GM18499 (cell line): ENCODE results near the gene NOS3.

ENCODE experiments used
- ATAC-seq: cut with Tn5 transposase; IDR thresholded peaks from one replicate; pipeline ENCODE4 v1.9.1; 2021; ENCODE audit warnings: moderate number of reproducible peaks; ENCODE audit not compliant: insufficient read depth, unreplicated experiment

Gene NOS3

DNA sequence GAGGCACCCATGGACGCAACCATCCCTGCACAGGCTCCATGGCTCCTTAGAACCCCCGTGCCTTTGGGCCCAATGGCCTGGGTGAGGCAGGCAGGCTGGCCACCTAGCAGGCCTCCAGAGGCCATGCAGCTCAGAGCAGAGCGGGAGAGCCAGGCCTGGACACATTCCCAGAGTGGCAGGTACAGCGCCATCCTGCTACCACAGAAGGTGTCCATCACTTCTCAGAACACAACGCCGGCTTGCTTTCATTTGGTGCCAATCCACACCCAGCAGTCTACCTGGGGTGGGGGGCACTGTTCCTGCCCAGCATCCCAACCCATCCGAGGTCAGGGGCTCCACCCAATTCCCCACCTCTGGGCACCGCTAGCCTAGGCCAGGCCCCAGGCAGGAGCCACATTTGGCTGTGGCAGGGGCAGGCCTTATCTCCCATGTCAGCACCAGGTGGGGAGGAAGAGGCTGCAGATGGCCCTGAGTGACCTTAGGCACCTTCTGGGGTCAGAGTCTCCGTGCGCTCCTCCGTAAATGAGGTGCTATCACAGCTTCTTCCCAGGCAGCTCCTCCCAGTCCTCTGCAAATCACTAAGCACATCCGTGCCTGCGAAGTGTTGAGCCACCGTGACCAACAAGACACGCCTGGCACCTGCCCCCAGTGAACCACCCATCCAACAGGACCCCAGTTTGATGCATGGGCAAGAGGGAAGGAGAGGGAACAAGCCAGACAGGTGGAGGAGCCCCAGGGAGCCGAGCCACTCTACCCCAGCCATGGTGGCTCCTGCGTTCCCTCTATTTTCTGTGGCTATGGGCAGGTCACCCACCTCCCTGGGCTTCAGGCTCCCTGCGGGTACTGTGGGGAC is 26.9 kb upstream of the NOS3 start:
- ATAC-seq = no peak

DNA sequence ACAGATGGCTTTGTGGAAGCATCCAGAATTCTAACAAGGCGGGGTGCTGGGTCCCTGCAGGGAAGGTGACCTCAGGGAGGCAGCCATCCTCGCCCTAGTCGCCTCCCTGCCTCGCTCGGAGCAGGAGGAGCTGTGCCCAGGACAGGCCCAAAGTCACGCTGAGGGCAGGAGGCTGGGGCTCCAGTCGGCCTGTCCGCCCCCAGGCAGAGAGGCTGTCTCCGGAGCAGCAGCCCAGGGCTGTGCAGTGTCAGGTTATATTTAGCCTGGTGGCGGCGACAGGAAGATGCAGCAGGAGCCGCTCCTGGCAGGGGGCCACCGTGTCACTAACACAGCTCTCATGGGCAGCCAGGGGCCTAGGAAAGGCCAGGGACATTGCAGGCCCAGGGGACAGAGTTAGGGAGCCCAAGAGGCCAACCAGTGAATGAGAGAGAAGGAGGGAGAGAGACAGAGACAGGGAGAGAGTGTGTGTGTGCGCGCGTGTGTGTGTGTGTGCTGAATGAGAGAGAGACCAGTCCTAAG is 26.2 kb upstream of the NOS3 start:
- no peak for ATAC-seq

DNA sequence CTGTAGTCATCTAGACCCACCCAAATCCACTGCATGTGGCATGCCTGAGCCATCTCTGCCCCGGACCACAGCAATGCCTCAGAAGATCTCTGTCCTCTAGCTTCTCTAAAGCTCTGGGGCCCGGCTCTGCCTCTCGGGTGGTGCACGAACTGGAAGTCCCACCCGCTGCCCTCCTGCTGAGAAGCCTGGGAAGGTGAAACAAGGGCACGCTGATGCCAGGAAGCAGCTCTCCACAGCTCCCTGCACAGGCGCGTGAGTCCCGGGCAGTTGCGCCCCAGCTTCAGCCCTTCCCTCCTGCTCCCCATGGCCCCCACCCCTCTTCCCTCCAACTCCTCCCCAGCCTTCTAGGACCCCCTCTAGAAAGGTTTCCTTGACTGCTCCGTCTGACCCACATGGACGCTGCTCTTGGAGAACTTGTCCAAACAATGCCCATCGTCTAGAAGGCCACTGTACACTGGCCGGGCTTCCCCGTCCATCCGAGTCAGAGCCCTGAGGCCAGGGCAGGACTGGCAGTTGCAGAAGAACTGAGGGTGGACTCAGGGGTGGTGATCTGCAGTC is 25.5 kb upstream of the NOS3 start:
- no peak for ATAC-seq

GRCh38 chr7:150966002-150966401 is 24.8 kb upstream of the NOS3 start:
- no peak for ATAC-seq

GRCh38 chr7:150967349-150967748 is 23.5 kb upstream of the NOS3 start:
- ATAC-seq = no peak

DNA sequence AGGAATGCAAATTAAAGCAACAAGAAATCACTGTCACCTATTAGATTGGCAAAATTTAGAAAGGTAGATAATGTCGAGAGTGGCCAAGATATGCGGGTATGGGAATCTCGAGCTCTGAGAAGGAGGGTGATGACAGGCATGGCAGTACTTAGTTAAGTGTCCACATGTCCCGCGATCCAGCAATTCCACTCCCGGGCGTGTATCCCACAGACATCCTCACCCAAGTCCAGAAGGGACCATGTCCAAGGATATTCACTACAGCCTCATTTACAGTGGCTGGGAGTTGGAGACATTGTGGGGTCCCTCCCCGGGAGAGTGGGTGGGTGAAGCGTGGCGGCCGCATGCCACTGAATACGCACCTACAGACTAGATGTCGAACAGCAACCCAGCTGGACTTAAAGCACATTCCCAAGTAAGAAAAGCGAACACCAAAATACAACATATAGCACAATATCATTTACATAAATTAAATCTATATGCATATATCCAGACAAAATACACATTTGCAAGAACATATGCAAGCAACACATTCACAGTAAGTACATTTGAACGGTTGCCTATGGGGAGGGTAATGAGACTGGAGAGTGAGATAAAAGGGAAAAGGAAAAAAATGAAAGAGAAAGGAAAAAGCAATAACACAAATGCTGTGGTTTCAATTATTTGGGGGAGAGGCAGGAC is 22.6 kb upstream of the NOS3 start:
- no peak for ATAC-seq

GRCh38 chr7:150968734-150969372 is 22.0 kb upstream of the NOS3 start:
- ATAC-seq = no peak

DNA sequence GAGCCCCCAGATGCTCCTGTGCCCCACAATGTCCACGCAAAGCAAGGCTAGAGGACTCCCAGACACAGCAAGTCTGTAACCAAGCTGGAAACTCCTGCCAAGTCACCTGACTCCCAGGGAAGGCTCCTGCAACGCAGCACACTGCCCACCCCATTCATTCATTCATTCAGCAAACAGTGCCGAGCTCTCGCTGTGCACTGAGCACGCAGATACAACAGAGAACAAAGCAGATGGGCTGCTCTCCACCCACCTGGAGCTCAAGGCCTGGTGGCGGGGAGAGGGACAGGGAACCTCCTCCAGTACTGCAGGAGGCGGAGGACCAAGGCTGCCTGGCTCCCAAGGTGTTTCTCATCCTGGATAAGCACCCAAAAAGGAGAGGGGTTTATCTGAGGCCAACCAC is 21.3 kb upstream of the NOS3 start:
- ATAC-seq = no peak

DNA sequence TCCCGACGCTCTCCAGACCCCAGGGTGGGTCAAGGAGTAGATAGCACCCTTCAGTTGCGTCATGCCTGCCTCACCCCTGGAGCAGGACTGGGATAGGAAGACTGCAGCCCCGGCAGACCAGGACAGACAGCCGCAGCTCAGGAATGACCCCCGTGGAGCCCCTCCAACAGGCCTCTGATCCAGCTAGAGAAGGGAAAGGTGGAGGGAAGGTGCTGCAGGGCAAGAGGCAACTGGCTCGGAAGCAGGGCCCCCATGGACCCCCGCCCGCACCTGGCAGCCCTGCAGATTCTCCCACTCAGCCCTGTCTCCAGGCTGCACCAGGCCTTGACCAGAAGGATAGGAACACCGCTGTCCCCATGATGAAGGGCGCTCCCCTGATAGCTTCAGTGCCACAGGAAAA is 20.4 kb upstream of the NOS3 start:
- ATAC-seq = no peak

GRCh38 chr7:150971242-150972022 is 19.4 kb upstream of the NOS3 start:
- ATAC-seq = no peak

DNA sequence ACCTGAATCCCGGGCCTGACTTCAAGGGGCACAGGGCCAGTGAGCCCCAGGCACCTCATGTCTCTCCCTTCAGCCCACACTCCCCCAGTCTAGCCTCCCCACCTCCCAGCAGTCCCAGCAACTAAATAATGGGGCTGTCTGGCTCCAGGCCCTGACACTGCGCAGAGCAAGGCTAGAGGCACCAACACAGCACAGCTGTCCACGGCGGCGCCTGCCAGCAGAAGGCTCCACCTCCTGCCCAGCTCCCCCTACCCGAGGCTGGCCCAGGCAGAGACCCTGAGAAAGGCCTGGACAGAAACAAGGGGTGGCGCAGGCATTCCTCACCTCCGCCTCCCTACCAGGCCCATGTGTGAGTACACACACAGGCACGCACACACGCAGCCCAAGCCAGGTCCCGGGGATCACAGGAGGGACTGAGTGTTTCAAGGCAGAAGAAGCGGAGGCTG is 18.8 kb upstream of the NOS3 start:
- no peak for ATAC-seq

GRCh38 chr7:150972741-150973140 is 18.1 kb upstream of the NOS3 start:
- no peak for ATAC-seq

GRCh38 chr7:150973571-150974451 is 17.0 kb upstream of the NOS3 start:
- no peak for ATAC-seq

- no peak for ATAC-seq
Observed at GRCh38 chr7:150974468-150975391, 16.1 kb upstream of the NOS3 start.

DNA sequence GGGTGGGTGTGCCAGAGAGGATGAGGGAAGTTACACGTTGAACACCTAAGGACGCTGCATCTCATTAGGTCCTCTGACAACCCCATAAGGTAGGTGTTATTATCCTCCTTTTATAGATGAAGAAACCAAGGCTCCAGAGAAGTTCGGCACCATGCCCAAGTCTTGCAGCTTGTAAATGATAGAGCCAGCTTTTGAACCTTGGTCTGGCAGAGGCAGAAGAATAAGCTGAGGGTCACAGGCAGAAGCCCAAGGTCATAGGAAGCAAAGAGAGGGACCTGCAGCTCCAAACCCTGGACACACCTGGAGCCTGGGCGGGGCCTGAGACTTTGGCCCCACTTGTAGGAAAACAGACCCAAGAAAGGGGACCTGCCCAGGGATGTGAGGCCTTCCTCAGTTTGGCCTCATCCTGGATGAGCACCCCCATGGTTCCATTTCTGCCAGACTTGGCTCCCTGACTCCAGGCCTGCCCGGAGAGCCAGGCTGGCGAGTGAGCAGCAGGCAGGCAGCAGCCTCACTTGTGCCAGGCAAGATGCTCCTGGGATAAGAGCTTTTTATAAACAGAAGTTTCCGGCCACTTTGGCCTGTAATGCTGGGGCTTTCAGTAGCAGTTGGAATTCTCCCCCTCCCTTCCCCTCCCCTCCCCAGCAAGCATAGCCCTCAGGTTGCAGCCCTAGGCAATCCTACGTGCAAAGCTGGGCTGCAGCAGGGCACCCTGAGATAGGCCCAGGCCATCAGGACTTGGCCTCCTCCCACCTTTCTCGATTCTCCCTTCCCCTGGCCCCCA is 15.1 kb upstream of the NOS3 start:
- ATAC-seq = no peak

DNA sequence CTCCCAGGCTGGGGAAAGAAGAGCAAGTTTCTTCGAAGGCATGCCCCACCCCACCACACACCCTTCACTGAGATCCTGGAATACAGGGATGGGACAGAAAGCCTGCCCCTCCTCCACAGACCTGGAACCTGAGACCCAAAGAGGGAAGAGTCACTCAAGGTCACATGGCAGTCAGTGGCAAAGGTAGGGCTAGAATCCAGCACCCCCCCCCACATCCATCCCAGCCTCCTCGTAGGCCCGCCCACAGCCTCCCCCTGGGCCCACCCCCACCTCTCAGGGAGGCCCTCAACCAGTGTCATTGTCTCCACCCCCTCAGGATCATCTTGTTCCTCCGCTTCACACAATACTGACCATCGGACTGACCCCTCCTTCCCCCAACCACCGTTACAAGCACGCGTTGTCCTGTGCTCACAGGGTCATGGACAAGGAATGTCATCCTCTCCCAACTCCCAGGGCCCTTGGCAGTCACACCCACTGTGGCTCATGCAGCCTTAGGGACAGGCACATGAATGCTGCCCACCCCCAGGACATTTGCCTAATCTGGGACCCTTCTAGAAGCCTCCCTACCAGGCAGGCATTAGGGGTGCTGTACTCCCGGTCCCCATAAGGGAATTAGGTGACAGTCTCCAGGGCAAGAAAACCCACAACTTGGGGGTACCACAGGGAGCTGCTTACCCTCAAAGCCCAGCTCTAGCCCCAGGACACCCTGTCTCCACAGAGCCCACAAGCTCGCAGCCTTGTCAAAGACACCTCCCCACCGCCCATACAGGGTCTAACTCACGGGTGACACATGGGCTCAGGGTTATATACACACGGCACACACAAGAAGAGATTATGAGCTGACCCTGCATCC is 14.1 kb upstream of the NOS3 start:
- no peak for ATAC-seq
